Measurements from ENCODE around the gene NDUFA7. TPM values are rescaled to one million over a fixed set of nuclear protein-coding genes. Genes with fewer than 3 reads are reported as not detected.

The NDUFA7 gene
- total RNA-seq (2016; rRNA removed; fragmentation: Illumina TruSeq; extraction: Trizol) (57.2 and 64.5 TPM in 2 replicates), polyA plus RNA-seq (2011; rRNA removed) (71.5 and 75.3 TPM in 2 replicates), polyA minus RNA-seq (2011; rRNA and poly(A)+ RNA removed; ENCODE audit: low replicate concordance) (160 and 193 TPM in 2 replicates), Bru-seq, nascent RNA (percentile 64 among the genes with signal in this experiment), BruChase-seq, experiment 1, labeled RNA remaining after a 6-hour chase (percentile 70 among the genes with signal in this experiment), BruChase-seq, experiment 2, labeled RNA remaining after a 2-hour chase (percentile 59 among the genes with signal in this experiment)
- 20.0 and 25.8 TPM in 2 replicates for total RNA-seq (2016; cell fraction: cytosol; rRNA removed; fragmentation: Illumina TruSeq; extraction: Trizol; ENCODE audit: low read depth)
- 65.5 and 75.0 TPM in 2 replicates for total RNA-seq (2016; cell fraction: insoluble cytoplasmic fraction; rRNA removed; fragmentation: Illumina TruSeq; extraction: Trizol)
- total RNA-seq (2016; cell fraction: membrane; rRNA removed; fragmentation: Illumina TruSeq; extraction: Trizol): 24.2 and 27.6 TPM in 2 replicates
- total RNA-seq (2016; cell fraction: nucleus; rRNA removed; fragmentation: Illumina TruSeq; extraction: Trizol): 26.5 and 38.1 TPM in 2 replicates
- 56.6 and 79.4 TPM in 2 replicates for polyA plus RNA-seq (2011; cell fraction: cytosol; rRNA removed)
- polyA plus RNA-seq (2011; cell fraction: nucleus; rRNA removed): 36.6 and 51.3 TPM in 2 replicates
- polyA plus RNA-seq (2012): 50.0 and 50.9 TPM in 2 replicates
- 29.4 and 33.3 TPM in 2 replicates for polyA plus RNA-seq (2016; cell fraction: cytosol; fragmentation: Illumina TruSeq; extraction: Trizol; ENCODE audit: low read depth)
- 101 and 102 TPM in 2 replicates for polyA plus RNA-seq (2016; cell fraction: insoluble cytoplasmic fraction; fragmentation: Illumina TruSeq; extraction: Trizol; ENCODE audit: low read depth)
- polyA plus RNA-seq (2016; cell fraction: membrane; fragmentation: Illumina TruSeq; extraction: Trizol; ENCODE audit: low read depth): 32.9 and 35.8 TPM in 2 replicates
- 67.5 and 70.8 TPM in 2 replicates for polyA plus RNA-seq (2016; cell fraction: nucleus; fragmentation: Illumina TruSeq; extraction: Trizol; ENCODE audit: insufficient read depth, low read depth)
- polyA minus RNA-seq (2011; cell fraction: cytosol; rRNA and poly(A)+ RNA removed): 44.6 and 56.9 TPM in 2 replicates
- 21.2 and 22.9 TPM in 2 replicates for polyA minus RNA-seq (2011; cell fraction: nucleus; rRNA and poly(A)+ RNA removed)
- long read RNA-seq, experiment 1, transcript NDUFA7-201 (4 exons, 601 nt): major isoform, 117 of 119 reads
- long read RNA-seq, experiment 1, partial matches to known transcripts: 2 of 119 reads
- long read RNA-seq, experiment 1, other reads (novel, unspliced or antisense): 0 of 119 reads
- long read RNA-seq, experiment 2, transcript NDUFA7-201 (4 exons, 601 nt): major isoform, 79 of 90 reads
- long read RNA-seq, experiment 2, partial matches to known transcripts: 5 of 90 reads
- long read RNA-seq, experiment 2, other reads (novel, unspliced or antisense): 2 of 90 reads

DNA sequence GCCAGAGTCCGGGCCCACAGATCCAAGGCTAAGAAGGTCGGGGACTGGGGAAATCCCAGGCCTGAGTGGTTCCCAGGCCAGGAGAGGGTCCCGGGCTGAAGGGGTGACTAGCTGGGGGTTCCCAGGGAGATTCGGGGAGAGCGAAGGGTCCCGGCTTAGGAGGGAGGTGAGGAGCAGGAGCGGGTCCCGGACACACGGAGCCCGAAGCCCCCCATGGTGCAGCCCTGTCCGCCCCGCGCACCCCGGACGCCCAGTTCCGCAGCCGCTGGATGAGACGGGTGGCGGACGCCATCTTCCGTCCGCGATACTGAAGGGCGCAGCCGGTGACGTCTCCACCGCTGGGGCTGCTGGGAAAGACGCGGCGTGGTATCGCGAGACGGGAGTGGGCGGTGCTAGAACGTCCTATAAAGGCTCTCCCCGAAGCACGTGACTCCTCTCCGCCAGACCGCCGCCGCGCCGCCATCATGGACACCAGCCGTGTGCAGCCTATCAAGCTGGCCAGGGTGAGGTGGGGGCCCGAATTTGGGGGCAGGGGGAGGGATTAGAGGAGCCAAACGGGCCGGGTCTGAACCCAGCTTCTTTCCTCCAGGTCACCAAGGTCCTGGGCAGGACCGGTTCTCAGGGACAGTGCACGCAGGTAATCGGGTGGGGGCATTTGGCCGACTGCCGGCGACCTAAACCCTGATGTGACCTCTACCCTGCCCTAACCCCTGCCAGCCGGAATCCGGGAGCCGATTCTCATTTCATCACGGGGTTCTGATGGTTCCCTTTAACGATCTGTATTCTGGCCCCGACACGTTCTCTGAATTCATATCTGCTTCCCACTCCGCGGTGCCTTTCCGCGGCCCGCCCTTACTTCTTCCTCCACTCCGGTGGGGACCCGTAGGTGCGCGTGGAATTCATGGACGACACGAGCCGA lies at the start of gene NDUFA7, which contains the start of gene RPS28:
Gene NDUFA7 (minus strand): TSS at position 309 of the 919 bp plus-strand sequence. CDS start 17 bp downstream, at position 292.
Gene RPS28 (plus strand): TSS at position 430 of the 919 bp plus-strand sequence. CDS start 35 bp downstream, at position 465.
- 2% methylated on average over 20 of the region's 72 CpGs for WGBS (ENCODE audit: low lambda C conversion rate)
- intact Hi-C loops (cut with micrococcal nuclease; ENCODE audit: unreplicated experiment) (no loop called here), in situ Hi-C loops (cut with HindIII; ENCODE audit: extremely low pct_ligation_motif_present, low pct_unique_long_range_greater_than_20kb) (no loop called here)
- TSS peak; percentile 87 for BruUV-seq (replicated peaks)
- peaks cover 0 to 17% of the 10 kb centered on the region in 2 experiments; a peak in 3 of 5 replicates for H3K36me3 ChIP-seq (replicated peaks in 1 of 2; ENCODE audit: control insufficient read depth in 1 of 2, insufficient read depth in 2 of 2, low read length in 2 of 2)
- peak within 1 kb of the TSS; percentile 69 to 97 (median 82) for H3K4me3 ChIP-seq (replicated peaks in 1 of 3; ENCODE audit: insufficient read depth in 1 of 3, low read depth in 2 of 3, low read length in 3 of 3)
- no peak within 1 kb of the TSS for H2AFZ ChIP-seq (ENCODE audit: low read length)
- peak within 1 kb of the TSS; percentile 78 for H3K4me2 ChIP-seq (ENCODE audit: low read depth, low read length)
- H3K9me3 ChIP-seq (ENCODE audit: low read length): no peaks in the 10 kb centered on the region
- peak; percentile 81 for ATAC-seq
- DNase-seq (ENCODE audit: low spot score): peak; percentile 85
- FAIRE-seq: no peak
- peak within 1 kb of the TSS; percentile 99 for H3K9ac ChIP-seq (ENCODE audit: insufficient read depth, low read depth, low read length)
- peaks cover 19% of the 10 kb centered on the region for H4K20me1 ChIP-seq (ENCODE audit: insufficient read depth, low read length)
- peaks cover 36% of the 10 kb centered on the region for H3K4me1 ChIP-seq (ENCODE audit: insufficient read depth, low read length)
- H3K27ac ChIP-seq (ENCODE audit: extremely low read length, insufficient read depth, low read length): peak within 1 kb of the TSS; percentile 88
- ChIA-PET CTCF (ENCODE audit: low intra/inter-chr PET ratio, low total read pairs) (no interaction called here), POLR2A (interaction anchor here (0.7 to 6.5 kb wide), 21 partner anchors 8 to 193 kb away, joined by 3 to 39 read pairs (median 4); partner anchors contain the start of genes CD320, MARCHF2, RAB11B and ZNF414)
- H3K27me3 ChIP-seq (ENCODE audit: control insufficient read depth in 1 of 2, insufficient read depth in 2 of 2, low read length in 2 of 2): no peaks in the 10 kb centered on the region; a peak in 1 of 5 replicates
- peaks cover 34% of the 10 kb centered on the region for H3K79me2 ChIP-seq (ENCODE audit: insufficient read depth, low read length)
- TF ChIP-seq ZNF501 (CRISPR knock-in tag; IDR thresholded peaks at IDR 0.05) (peak; percentile 86), NR3C1 (CRISPR knock-in tag; IDR thresholded peaks at IDR 0.05) (no peak), SIN3B (IDR thresholded peaks at IDR 0.05; ENCODE audit: low read length) (peak; percentile 90), PCBP1 (IDR thresholded peaks at IDR 0.05; ENCODE audit: borderline replicate concordance, low read depth, low read length) (0 out of 2 replicates have a peak, but pooled peaks have one; percentile 82), HNRNPUL1 (IDR thresholded peaks at IDR 0.05; ENCODE audit: low read depth, low read length) (no peak), ZMYM4 (CRISPR knock-in tag; IDR thresholded peaks at IDR 0.05) (peak; percentile 98)
- TF ChIP-seq, protein P1, sequence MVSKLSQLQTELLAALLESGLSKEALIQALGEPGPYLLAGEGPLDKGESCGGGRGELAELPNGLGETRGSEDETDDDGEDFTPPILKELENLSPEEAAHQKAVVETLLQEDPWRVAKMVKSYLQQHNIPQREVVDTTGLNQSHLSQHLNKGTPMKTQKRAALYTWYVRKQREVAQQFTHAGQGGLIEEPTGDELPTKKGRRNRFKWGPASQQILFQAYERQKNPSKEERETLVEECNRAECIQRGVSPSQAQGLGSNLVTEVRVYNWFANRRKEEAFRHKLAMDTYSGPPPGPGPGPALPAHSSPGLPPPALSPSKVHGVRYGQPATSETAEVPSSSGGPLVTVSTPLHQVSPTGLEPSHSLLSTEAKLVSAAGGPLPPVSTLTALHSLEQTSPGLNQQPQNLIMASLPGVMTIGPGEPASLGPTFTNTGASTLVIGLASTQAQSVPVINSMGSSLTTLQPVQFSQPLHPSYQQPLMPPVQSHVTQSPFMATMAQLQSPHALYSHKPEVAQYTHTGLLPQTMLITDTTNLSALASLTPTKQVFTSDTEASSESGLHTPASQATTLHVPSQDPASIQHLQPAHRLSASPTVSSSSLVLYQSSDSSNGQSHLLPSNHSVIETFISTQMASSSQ (IDR thresholded peaks at IDR 0.05; ENCODE audit: low read depth): 0 out of 2 replicates have a peak, but pooled peaks have one; percentile 24
- TF ChIP-seq, protein P1 (CRISPR knock-in tag; IDR thresholded peaks at IDR 0.05; ENCODE audit: borderline replicate concordance): no peak; the same call in 1 of the 2 replicates
- TF ChIP-seq, protein P2, sequence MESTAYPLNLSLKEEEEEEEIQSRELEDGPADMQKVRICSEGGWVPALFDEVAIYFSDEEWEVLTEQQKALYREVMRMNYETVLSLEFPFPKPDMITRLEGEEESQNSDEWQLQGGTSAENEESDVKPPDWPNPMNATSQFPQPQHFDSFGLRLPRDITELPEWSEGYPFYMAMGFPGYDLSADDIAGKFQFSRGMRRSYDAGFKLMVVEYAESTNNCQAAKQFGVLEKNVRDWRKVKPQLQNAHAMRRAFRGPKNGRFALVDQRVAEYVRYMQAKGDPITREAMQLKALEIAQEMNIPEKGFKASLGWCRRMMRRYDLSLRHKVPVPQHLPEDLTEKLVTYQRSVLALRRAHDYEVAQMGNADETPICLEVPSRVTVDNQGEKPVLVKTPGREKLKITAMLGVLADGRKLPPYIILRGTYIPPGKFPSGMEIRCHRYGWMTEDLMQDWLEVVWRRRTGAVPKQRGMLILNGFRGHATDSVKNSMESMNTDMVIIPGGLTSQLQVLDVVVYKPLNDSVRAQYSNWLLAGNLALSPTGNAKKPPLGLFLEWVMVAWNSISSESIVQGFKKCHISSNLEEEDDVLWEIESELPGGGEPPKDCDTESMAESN (CRISPR knock-in tag; conservative IDR thresholded peaks at IDR 0.05): peak; percentile 55; the same call in 1 of the 2 replicates
- TF ChIP-seq, protein P3, sequence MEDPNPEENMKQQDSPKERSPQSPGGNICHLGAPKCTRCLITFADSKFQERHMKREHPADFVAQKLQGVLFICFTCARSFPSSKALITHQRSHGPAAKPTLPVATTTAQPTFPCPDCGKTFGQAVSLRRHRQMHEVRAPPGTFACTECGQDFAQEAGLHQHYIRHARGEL (CRISPR knock-in tag; IDR thresholded peaks at IDR 0.05): peak; percentile 82; the same call in 1 of the 2 replicates

All from HepG2 (cell line).